Left ventricle myocardium superior (tissue), 1 donor: ENCODE measurements around the gene TRPM3. TPM values are rescaled to one million over a fixed set of nuclear protein-coding genes. Genes with fewer than 3 reads are reported as not detected.
"Not testable (repeated sequence)": the region's sequence is repeated elsewhere in the genome, so short reads cannot be mapped to it uniquely, and the experiment has no call there.

Experiments
- ATAC-seq: fragments of 200-7000 bp; cut with Tn5 transposase; one replicate; pipeline ENCODE4 v1.9.1; 2020; ENCODE audit warnings: mild to moderate bottlenecking, moderate library complexity
- DNase-seq: peaks from one replicate; pipeline ENCODE4 v3.0.0-alpha.2; 2020
- intact Hi-C: fragments of 100-400 bp; cut with micrococcal nuclease; formaldehyde crosslinking; loops from one replicate; pipeline ENCODE4 v1.11.0; 2022
- total RNA-seq: library from RNA; stranded (reverse); fragmentation: NEBNext Ultra II Directional; extraction: Animal tissue kit (Norgen Biotek cat#: 25700); gene quantifications from one replicate; pipeline ENCODE4 v1.2.1, GENCODE V29; 2021
- donor health status: DM: no; HTN: yes; CAD: no; lungs with severe emphysema.

The TRPM3 gene
- total RNA-seq, 1 donor from 2014 or later, result 0.35 TPM

GRCh38 chr9:71010258-71010657, 111.2 kb downstream of the TRPM3 start:
- intact Hi-C loops, result no loop called here
- ATAC-seq, result no peak
- DNase-seq, result no peak

- DNase-seq (no peak), ATAC-seq (no peak)
- intact Hi-C loops, result loop anchor here (10.0 kb wide), 1 partner anchor 371 kb away; no protein-coding TSS in a partner anchor
Observed at GRCh38 chr9:71005456-71005855, 116.0 kb downstream of the TRPM3 start.

- no peak for DNase-seq
- ATAC-seq, result no peak
- intact Hi-C loops, result loop anchor here (10.0 kb wide), 1 partner anchor 369 kb away; no protein-coding TSS in a partner anchor
Observed at GRCh38 chr9:71004196-71004595, 117.2 kb downstream of the TRPM3 start.

GRCh38 chr9:71003346-71003745, 118.1 kb downstream of the TRPM3 start:
- no peak for ATAC-seq

GRCh38 chr9:71001780-71002386, 119.5 kb downstream of the TRPM3 start:
- DNase-seq, result no peak
- no peak for ATAC-seq
- intact Hi-C loops, result loop anchor here (10.0 kb wide), 1 partner anchor 367 kb away; no protein-coding TSS in a partner anchor

More at GRCh38 chr9:71003346-71003745, 118.1 kb downstream of the TRPM3 start:
- DNase-seq, result no peak
- intact Hi-C loops, result loop anchor here (10.0 kb wide), 1 partner anchor 369 kb away; no protein-coding TSS in a partner anchor

- intact Hi-C loops, result no loop called here
- ATAC-seq (no peak), DNase-seq (no peak)
Observed at GRCh38 chr9:70998962-70999361, 122.5 kb downstream of the TRPM3 start.

GRCh38 chr9:70995511-70995910, 125.9 kb downstream of the TRPM3 start:
- ATAC-seq (no peak), DNase-seq (no peak)
- intact Hi-C loops, result no loop called here

GRCh38 chr9:70994582-70994981, 126.8 kb downstream of the TRPM3 start:
- DNase-seq, result no peak
- intact Hi-C loops, result no loop called here
- ATAC-seq, result no peak

- ATAC-seq (no peak), DNase-seq (no peak)
- intact Hi-C loops, result no loop called here
Observed at GRCh38 chr9:70988551-70988950, 132.9 kb downstream of the TRPM3 start.

- ATAC-seq (no peak), DNase-seq (no peak)
- intact Hi-C loops, result no loop called here
Observed at GRCh38 chr9:70987986-70988385, 133.4 kb downstream of the TRPM3 start.

GRCh38 chr9:70986984-70987383, 134.4 kb downstream of the TRPM3 start:
- no peak for ATAC-seq
- intact Hi-C loops, result no loop called here
- no peak for DNase-seq

- intact Hi-C loops, result no loop called here
- DNase-seq (no peak), ATAC-seq (no peak)
Observed at GRCh38 chr9:70983723-70984295, 137.6 kb downstream of the TRPM3 start.

- intact Hi-C loops, result no loop called here
- DNase-seq (no peak), ATAC-seq (no peak)
Observed at GRCh38 chr9:70981312-70981711, 140.1 kb downstream of the TRPM3 start.

- intact Hi-C loops, result no loop called here
- DNase-seq, result no peak
- no peak for ATAC-seq
Observed at GRCh38 chr9:70979966-70980365, 141.5 kb downstream of the TRPM3 start.

- DNase-seq (no peak), ATAC-seq (no peak)
- intact Hi-C loops, result no loop called here
Observed at GRCh38 chr9:70978085-70978484, 143.3 kb downstream of the TRPM3 start.

GRCh38 chr9:70975821-70976220, 145.6 kb downstream of the TRPM3 start:
- ATAC-seq (no peak), DNase-seq (no peak)
- intact Hi-C loops, result no loop called here

- DNase-seq, result no peak
- intact Hi-C loops, result no loop called here
- no peak for ATAC-seq
Observed at GRCh38 chr9:70971723-70972122, 149.7 kb downstream of the TRPM3 start.

- intact Hi-C loops, ATAC-seq, DNase-seq: not testable (repeated sequence)
Observed at GRCh38 chr9:70966380-70966779, 155.0 kb downstream of the TRPM3 start.

- no peak for DNase-seq
- ATAC-seq, result no peak
- intact Hi-C loops, result no loop called here
Observed at GRCh38 chr9:70964861-70965260, 156.6 kb downstream of the TRPM3 start.

GRCh38 chr9:70963554-70963953, 157.9 kb downstream of the TRPM3 start:
- ATAC-seq (no peak), DNase-seq (no peak)
- intact Hi-C loops, result no loop called here
